ENCODE measurements around the gene SRPX. TPM values are rescaled to one million over a fixed set of nuclear protein-coding genes. Genes with fewer than 3 reads are reported as not detected.

SRPX gene
- total RNA-seq, 1 donor from 2014 or later: not detected

DNA sequence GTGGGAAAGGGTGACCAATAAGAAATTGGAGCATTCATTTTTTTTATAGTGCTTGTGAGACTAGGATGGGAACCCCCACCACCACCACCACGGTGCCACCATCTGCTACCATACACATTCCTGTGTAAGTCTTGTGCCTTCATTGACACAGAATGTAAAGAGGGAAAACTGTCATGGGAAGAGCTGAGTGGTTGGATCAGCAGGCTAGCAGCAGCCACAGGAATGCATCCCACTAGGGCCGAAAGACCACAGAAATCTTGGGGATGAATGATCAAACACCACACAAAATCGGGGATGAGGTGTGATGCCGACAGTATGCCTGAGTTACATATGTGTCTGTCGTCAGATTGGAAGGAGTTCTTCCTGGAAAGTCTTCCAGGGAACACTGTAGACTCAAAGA is 69.2 kb downstream of the SRPX start:
- Mint-ChIP-seq H3K4me1 (ENCODE audit: low read depth) (no peaks in the 10 kb centered on the region), H3K27me3 (ENCODE audit: low read depth) (peaks cover 3% of the 10 kb centered on the region), H3K36me3 (ENCODE audit: low read depth) (no peaks in the 10 kb centered on the region), H3K4me3 (ENCODE audit: low read depth) (no peak overlapping the region), H3K9me3 (no peaks in the 10 kb centered on the region), H3K27ac (no peak overlapping the region)
- DNase-seq (ENCODE audit: low spot score): no peak
- intact Hi-C loops (cut with micrococcal nuclease): no loop called here

DNA sequence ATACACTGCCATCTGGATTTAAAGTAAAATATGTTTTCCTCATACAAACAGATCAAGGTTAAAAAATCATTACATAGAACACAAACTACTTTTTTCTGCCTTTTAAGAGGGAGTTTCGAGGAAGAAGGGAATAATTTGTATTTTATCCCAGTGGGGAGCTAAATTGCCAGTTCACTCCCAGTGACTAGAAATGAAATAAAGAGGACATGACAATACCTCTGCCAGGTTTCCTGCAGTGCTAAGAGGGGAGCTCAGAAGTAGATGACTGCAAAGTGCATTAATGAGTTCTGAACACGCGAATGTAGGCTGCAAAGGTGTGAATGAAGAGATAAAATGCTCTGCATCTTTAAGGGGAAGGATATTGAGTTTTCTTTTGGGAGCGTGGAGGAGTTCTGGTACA is 69.7 kb downstream of the SRPX start:
- Mint-ChIP-seq H3K27ac (no peak overlapping the region), H3K36me3 (ENCODE audit: low read depth) (no peaks in the 10 kb centered on the region), H3K9me3 (no peaks in the 10 kb centered on the region), H3K4me3 (ENCODE audit: low read depth) (no peak overlapping the region), H3K4me1 (ENCODE audit: low read depth) (no peaks in the 10 kb centered on the region), H3K27me3 (ENCODE audit: low read depth) (peaks cover 3% of the 10 kb centered on the region)
- intact Hi-C loops (cut with micrococcal nuclease): no loop called here
- no peak for DNase-seq (ENCODE audit: low spot score)

DNA sequence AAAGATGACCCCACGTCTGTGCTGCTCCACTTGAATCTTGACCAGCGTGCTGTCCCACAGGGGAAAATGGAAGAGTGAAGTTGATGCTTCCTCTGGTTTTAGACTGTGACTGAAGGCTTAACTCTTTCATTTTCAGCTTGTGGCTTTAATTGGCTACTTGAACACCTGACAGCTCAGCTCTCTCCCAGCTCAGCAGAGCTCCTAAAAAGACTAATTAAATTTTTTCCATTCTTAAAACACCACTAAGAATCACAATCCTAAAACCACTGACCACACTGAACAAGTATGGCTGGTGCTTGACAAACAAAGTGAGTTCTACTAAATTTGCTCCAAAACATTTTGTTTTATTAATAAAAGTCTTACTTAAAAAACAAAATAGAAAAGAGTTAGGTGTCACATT is 71.7 kb downstream of the SRPX start:
- H3K27me3 Mint-ChIP-seq (ENCODE audit: low read depth): peaks cover 6% of the 10 kb centered on the region
- no peak overlapping the region for H3K27ac Mint-ChIP-seq
- intact Hi-C loops (cut with micrococcal nuclease): no loop called here
- no peak for DNase-seq (ENCODE audit: low spot score)
- H3K9me3 Mint-ChIP-seq: no peaks in the 10 kb centered on the region
- no peaks in the 10 kb centered on the region for H3K36me3 Mint-ChIP-seq (ENCODE audit: low read depth)
- H3K4me1 Mint-ChIP-seq (ENCODE audit: low read depth): no peaks in the 10 kb centered on the region
- no peak overlapping the region for H3K4me3 Mint-ChIP-seq (ENCODE audit: low read depth)

DNA sequence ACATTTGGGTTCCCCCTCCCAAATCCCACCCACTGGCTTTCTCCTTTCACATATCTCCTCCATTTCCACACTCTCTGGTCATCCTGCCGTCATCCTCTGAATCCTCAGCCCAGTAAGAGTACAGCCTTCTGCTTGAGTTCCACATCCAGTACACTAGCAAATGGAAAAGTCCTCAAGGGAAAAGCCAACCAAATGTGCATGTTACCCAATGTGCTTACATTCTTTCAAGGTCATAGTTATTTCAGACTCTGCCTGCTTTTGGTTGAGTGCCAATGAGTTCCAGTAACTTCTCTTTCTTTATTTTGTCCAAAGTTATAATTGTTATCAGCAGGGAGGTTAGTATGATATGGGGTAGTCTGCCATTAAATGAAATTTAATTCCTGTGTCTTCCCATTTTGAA is 78.1 kb downstream of the SRPX start:
- H3K4me1 Mint-ChIP-seq (ENCODE audit: low read depth): no peaks in the 10 kb centered on the region
- H3K36me3 Mint-ChIP-seq (ENCODE audit: low read depth): no peaks in the 10 kb centered on the region
- H3K27me3 Mint-ChIP-seq (ENCODE audit: low read depth): peaks cover 4% of the 10 kb centered on the region

DNA sequence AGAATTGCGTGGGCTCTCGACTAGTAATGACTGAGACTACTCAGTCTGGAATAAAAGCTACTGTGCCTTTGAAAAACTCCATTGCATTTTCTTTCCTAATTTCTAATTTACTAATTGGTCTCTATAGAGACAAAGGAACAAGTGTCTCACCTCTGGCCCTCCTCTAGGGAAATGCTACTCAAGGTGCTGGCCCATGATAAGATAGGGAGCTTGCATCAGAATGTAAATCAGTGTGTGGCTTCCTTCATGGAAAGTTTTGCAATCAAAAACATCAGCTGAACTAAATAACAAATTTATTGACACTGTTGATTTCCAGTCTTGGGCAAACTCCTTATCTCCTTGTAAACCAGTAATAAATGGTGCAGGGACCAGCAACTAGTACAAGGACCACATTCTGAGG is 81.8 kb downstream of the SRPX start:
- no peaks in the 10 kb centered on the region for H3K9me3 Mint-ChIP-seq
- intact Hi-C loops (cut with micrococcal nuclease): no loop called here

More for the DNA sequence above, 78.1 kb downstream of the SRPX start:
- H3K4me3 Mint-ChIP-seq (ENCODE audit: low read depth): no peak overlapping the region
- no peak overlapping the region for H3K27ac Mint-ChIP-seq
- intact Hi-C loops (cut with micrococcal nuclease): no loop called here
- no peak for DNase-seq (ENCODE audit: low spot score)
- H3K9me3 Mint-ChIP-seq: no peaks in the 10 kb centered on the region

DNA sequence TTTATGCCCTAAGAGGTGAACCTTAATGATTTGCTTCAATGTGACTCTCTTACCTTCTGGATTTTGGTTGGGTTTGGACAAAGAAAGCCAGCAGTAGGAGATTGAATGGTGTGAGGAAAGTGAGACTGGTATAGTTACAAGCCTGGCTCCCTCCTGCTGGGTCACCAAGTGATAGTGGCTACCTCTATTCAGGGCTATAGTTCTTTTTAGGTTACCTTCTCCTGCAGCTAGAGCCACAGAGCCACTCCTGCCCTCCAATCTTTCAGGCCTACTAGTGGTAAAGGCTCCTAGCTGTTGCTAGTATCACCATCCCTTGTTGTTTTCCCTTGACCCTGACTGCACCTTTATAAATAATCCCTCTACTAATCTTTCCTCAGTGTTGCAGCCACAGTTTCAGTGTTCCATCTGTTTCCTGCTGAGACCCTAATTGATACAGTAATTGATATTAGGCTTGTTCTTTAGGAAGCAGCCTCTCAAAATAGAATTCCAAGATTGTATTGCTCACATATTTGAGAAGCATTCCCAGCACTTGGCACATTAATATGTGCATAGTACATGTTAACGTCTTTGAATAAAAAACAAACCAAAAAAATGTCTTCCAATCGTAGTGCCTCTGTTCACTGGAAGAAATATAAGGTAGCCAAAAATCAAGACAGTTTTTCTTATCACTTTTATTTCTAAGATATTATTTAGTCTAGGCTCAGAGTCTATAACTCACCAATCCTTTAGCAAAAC is 82.3 kb downstream of the SRPX start:
- Mint-ChIP-seq H3K9me3 (no peaks in the 10 kb centered on the region), H3K27me3 (ENCODE audit: low read depth) (peaks cover 4% of the 10 kb centered on the region), H3K4me3 (ENCODE audit: low read depth) (no peak overlapping the region), H3K4me1 (ENCODE audit: low read depth) (no peaks in the 10 kb centered on the region), H3K36me3 (ENCODE audit: low read depth) (no peaks in the 10 kb centered on the region), H3K27ac (no peak overlapping the region)
- intact Hi-C loops (cut with micrococcal nuclease): no loop called here
- no peak for DNase-seq (ENCODE audit: low spot score)

More for the DNA sequence above, 81.8 kb downstream of the SRPX start:
- Mint-ChIP-seq H3K27ac (no peak overlapping the region), H3K4me1 (ENCODE audit: low read depth) (no peaks in the 10 kb centered on the region), H3K4me3 (ENCODE audit: low read depth) (no peak overlapping the region), H3K36me3 (ENCODE audit: low read depth) (no peaks in the 10 kb centered on the region), H3K27me3 (ENCODE audit: low read depth) (peaks cover 4% of the 10 kb centered on the region)
- no peak for DNase-seq (ENCODE audit: low spot score)

DNA sequence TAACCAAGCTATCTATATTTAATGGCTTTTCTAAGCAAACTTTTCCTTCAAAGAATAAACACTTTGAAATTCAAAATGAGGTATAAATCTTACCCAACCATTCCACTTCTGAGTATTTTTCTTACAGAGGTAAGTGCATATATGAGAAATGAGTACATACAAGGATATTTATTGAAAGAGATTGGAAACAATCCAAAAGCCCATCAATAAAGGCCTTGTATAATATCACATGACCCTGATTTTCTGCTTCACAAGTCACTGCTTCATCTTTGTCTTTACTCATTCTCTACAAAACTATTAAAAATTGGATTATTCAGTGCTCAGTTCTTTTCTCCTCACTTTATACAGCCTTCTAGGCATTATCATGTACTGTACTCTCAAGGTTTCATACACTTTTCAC is 91.3 kb downstream of the SRPX start:
- Mint-ChIP-seq H3K9me3 (no peaks in the 10 kb centered on the region), H3K4me3 (ENCODE audit: low read depth) (no peak overlapping the region), H3K27me3 (ENCODE audit: low read depth) (no peaks in the 10 kb centered on the region), H3K36me3 (ENCODE audit: low read depth) (no peaks in the 10 kb centered on the region), H3K27ac (no peak overlapping the region), H3K4me1 (ENCODE audit: low read depth) (no peaks in the 10 kb centered on the region)
- intact Hi-C loops (cut with micrococcal nuclease): no loop called here
- no peak for DNase-seq (ENCODE audit: low spot score)

DNA sequence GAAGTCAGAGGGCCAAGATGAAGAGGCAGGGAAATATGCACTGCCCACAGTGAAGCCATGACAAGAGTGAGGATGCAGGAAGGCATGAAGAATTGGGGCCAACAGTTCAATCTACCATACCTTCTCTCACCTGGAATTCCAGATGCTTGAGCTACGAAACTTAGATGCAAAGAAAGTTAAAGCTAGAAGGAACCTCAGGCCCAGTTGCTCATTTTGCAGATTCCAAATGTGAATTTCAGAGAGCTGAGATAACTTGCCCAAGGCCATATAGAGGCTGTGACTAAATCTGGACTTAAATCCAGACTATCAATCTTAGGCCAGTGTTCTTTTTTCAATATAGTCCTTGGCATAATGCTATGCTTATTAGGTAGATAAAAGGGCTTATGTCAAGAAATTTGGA is 92.7 kb downstream of the SRPX start:
- Mint-ChIP-seq H3K36me3 (ENCODE audit: low read depth) (no peaks in the 10 kb centered on the region), H3K4me3 (ENCODE audit: low read depth) (no peak overlapping the region), H3K27me3 (ENCODE audit: low read depth) (no peaks in the 10 kb centered on the region), H3K27ac (no peak overlapping the region), H3K4me1 (ENCODE audit: low read depth) (no peaks in the 10 kb centered on the region), H3K9me3 (no peaks in the 10 kb centered on the region)
- intact Hi-C loops (cut with micrococcal nuclease): no loop called here
- no peak for DNase-seq (ENCODE audit: low spot score)

DNA sequence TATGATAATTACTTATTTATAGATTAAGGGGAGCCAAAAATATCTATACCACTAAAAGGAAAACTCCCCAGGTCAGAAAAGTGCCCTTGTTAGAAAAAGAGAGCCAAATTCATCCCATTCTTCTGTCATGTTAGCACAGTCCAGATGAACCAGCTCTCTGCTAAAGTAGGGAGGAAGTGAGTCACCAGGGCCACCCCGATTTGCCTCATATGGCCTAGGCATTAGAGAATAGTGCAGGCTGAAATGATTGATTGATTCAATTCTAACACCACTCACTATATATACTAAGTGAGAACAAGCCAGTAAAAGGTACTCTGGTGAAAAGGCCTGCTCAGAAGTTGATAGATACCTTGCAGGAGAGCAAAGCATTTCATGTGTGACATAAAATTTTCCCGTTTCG is 94.5 kb downstream of the SRPX start:
- no peak for DNase-seq (ENCODE audit: low spot score)
- Mint-ChIP-seq H3K27me3 (ENCODE audit: low read depth) (no peaks in the 10 kb centered on the region), H3K36me3 (ENCODE audit: low read depth) (no peaks in the 10 kb centered on the region), H3K4me1 (ENCODE audit: low read depth) (no peaks in the 10 kb centered on the region), H3K27ac (no peak overlapping the region), H3K4me3 (ENCODE audit: low read depth) (no peak overlapping the region), H3K9me3 (no peaks in the 10 kb centered on the region)
- intact Hi-C loops (cut with micrococcal nuclease): no loop called here

DNA sequence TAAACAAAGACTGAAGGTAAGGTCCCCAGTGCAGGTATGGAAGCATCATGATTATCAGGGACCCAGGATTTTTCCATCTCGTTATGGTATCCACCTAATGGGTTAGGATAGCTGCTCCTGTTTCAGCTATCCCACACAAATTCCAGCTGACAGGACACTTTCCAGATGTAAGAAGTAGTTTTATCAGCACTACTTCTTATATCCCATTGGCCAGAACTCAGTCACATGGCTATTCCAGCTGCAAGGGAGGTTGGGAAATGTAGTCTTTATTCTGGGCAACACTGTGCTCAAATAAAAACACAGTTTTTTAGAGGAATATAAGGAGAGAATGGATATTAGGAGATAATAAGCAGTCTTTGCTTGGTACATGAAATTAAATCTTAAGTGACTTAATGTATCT is 96.7 kb downstream of the SRPX start:
- H3K9me3 Mint-ChIP-seq: no peaks in the 10 kb centered on the region
- no peak overlapping the region for H3K4me3 Mint-ChIP-seq (ENCODE audit: low read depth)
- intact Hi-C loops (cut with micrococcal nuclease): no loop called here
- H3K27ac Mint-ChIP-seq: no peak overlapping the region
- H3K4me1 Mint-ChIP-seq (ENCODE audit: low read depth): peaks cover 2% of the 10 kb centered on the region
- no peak for DNase-seq (ENCODE audit: low spot score)
- H3K27me3 Mint-ChIP-seq (ENCODE audit: low read depth): peaks cover 3% of the 10 kb centered on the region
- no peaks in the 10 kb centered on the region for H3K36me3 Mint-ChIP-seq (ENCODE audit: low read depth)

DNA sequence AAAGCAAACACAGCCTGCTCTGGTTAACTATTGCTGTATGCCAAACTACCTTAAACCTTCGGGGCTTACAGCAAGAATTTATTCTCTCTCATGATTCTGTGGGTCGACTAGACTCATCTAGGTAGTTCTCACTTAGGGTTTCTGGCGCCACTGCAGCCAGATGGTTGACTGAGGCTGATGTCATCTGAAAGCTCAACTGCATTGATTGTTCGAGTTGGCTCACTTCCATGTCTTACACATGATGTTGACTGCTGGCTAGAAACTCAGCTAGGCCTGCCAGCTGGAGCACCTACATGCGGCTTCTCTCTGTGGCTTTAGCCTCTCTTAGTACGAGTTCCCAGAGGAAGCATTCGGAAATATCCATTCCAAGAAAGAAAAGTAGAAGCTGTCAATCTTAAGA is 103.2 kb downstream of the SRPX start:
- Mint-ChIP-seq H3K27me3 (ENCODE audit: low read depth) (peaks cover 3% of the 10 kb centered on the region), H3K27ac (no peak overlapping the region), H3K4me1 (ENCODE audit: low read depth) (peaks cover 2% of the 10 kb centered on the region), H3K36me3 (ENCODE audit: low read depth) (no peaks in the 10 kb centered on the region), H3K4me3 (ENCODE audit: low read depth) (no peak overlapping the region), H3K9me3 (no peaks in the 10 kb centered on the region)
- DNase-seq (ENCODE audit: low spot score): no peak
- intact Hi-C loops (cut with micrococcal nuclease): no loop called here

DNA sequence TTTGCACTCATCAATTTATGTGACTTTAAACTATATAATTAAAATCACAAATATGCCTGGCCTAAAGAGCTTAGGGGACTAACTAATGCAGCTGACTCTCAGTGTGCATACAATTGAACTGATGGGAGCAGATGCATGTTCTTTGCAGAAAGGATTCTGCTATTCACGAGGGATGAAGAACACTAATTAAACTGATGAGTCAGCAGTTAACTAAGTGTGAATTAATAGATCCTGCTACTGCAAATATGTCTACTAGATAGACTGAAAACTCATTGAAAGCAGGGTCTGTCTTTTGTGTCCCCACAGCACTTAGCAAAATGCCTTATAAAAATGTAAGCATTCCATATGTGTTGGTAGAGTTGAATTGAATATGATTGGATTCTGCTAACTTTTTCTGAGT is 104.0 kb downstream of the SRPX start:
- intact Hi-C loops (cut with micrococcal nuclease): no loop called here
- H3K27me3 Mint-ChIP-seq (ENCODE audit: low read depth): peaks cover 3% of the 10 kb centered on the region

DNA sequence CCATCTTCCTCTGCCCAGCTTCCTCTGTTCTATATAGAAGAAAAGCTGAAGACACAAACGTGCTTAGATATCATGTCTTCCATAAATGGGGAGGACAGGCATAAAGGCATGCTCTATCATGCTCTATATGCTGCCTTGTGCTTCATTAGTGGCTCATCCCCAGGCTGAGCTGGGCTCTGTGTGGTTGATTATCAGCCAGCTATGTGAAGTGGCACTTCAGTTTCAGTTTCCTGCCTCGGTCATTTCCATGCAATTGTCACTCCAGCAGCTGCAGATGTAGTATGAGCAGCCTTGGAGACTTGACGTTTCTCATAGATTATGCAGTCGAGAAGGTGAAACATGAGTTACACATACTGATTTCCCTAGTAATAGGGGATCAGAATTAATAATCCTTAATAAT is 108.1 kb downstream of the SRPX start:
- no peaks in the 10 kb centered on the region for H3K9me3 Mint-ChIP-seq
- H3K4me3 Mint-ChIP-seq (ENCODE audit: low read depth): no peak overlapping the region
- no peak overlapping the region for H3K27ac Mint-ChIP-seq
- H3K36me3 Mint-ChIP-seq (ENCODE audit: low read depth): no peaks in the 10 kb centered on the region
- no peaks in the 10 kb centered on the region for H3K4me1 Mint-ChIP-seq (ENCODE audit: low read depth)
- intact Hi-C loops (cut with micrococcal nuclease): no loop called here
- H3K27me3 Mint-ChIP-seq (ENCODE audit: low read depth): no peaks in the 10 kb centered on the region
- DNase-seq (ENCODE audit: low spot score): no peak

More for the DNA sequence above, 104.0 kb downstream of the SRPX start:
- Mint-ChIP-seq H3K4me1 (ENCODE audit: low read depth) (peaks cover 2% of the 10 kb centered on the region), H3K4me3 (ENCODE audit: low read depth) (no peak overlapping the region), H3K36me3 (ENCODE audit: low read depth) (no peaks in the 10 kb centered on the region), H3K9me3 (no peaks in the 10 kb centered on the region), H3K27ac (no peak overlapping the region)
- DNase-seq (ENCODE audit: low spot score): no peak

DNA sequence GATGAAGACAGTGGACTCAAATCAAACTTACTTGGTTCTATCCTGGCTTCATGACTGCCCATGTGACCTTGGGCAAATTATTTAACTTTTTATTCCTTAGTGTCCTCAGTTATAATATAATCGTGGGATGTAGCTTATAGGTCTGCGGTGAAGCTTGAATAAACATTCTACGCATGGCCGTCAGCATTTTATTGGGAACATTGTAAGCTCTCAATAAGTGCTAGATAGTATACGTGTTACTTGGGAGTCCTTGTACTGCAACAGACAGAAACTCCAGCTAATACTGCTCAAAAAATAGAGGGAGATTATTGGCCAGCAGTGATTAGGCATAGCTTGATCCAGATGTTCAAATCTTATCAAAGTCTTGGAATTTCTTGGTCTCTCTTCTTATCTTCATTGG is 109.5 kb downstream of the SRPX start:
- Mint-ChIP-seq H3K27me3 (ENCODE audit: low read depth) (no peaks in the 10 kb centered on the region), H3K27ac (no peak overlapping the region), H3K4me3 (ENCODE audit: low read depth) (no peak overlapping the region), H3K36me3 (ENCODE audit: low read depth) (no peaks in the 10 kb centered on the region), H3K9me3 (no peaks in the 10 kb centered on the region), H3K4me1 (ENCODE audit: low read depth) (no peaks in the 10 kb centered on the region)
- DNase-seq (ENCODE audit: low spot score): no peak
- intact Hi-C loops (cut with micrococcal nuclease): no loop called here

Data from activated T-helper 2 cell treated with anti-CD3 and anti-CD28 coated beads, Interferon-gamma antibody, Interleukin-2, Interleukin-4, amounts not matched to agents 10 μg/mL and 5 μg/mL and 100 μg/mL, durations not matched to agents 14 hours and 24 hours and 36 hours (primary cell).